Renal cortex interstitium (tissue), 11 donors: ENCODE measurements around the gene PMVK. TPM values are rescaled to one million over a fixed set of nuclear protein-coding genes. Genes with fewer than 3 reads are reported as not detected.
"Not testable (repeated sequence)": the region's sequence is repeated elsewhere in the genome, so short reads cannot be mapped to it uniquely, and the experiment has no call there.

Source experiments
- DNase-seq, 11 donors: peaks; one replicate each; pipeline ENCODE4 v3.0.0-alpha.2; 2013; ENCODE audit warnings: low read depth in 9 of 11, low spot score in 4 of 11; ENCODE audit errors: extremely low read depth in 1 of 11
- polyA plus RNA-seq, 3 donors: library from polyadenylated mRNA; unstranded; fragments of 120-200 nt; gene quantifications; one replicate each; pipeline ENCODE4 v1.2.1, GENCODE V29; 2013; ENCODE audit not compliant: insufficient read length in 3 of 3

PMVK gene
- polyA plus RNA-seq, 3 donors = 37.9 to 48.3 (median 40.7) TPM

DNA sequence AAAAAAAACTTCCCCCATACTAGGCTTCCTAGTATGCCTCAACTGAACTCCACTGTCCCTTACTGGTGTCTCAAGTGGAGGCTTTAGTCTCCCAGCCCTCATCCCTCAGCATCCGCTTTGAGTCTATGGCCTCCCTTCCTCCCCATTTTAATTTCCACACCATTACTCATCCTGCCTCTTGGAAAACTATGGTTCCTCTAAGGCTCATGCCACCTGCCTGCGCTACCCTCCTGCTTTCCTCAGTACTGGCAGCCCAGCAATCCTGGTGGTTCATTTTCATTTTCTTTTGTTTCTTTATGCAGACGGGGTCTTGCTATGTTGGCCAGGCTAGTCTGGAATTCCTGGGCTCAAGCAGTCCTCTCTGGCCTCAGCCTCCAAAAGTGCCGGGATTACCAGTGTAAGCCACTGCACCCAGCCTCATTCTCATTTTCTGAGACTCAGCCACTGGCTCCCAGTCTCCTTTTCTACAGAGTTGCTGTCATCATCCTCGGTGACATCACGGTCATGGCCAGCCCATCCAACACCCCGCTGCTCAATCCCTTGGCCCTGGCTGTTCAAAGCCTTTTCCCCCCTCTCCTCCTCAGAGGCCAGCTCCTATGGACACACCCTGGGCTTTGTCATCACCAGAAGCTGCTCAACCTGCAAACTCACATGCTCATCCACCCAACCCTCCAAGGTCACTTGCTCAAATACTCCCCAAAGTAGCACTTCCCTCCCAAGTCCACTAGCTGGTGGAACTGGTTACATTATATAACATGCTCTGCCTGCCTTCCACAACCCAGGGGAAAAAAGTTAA is 2.3 kb upstream of the PMVK start:
- DNase-seq = no peak

- DNase-seq = no peak
These were observed 1.5 kb upstream of the PMVK start for GRCh38 chr1:154937988-154938386.

DNA sequence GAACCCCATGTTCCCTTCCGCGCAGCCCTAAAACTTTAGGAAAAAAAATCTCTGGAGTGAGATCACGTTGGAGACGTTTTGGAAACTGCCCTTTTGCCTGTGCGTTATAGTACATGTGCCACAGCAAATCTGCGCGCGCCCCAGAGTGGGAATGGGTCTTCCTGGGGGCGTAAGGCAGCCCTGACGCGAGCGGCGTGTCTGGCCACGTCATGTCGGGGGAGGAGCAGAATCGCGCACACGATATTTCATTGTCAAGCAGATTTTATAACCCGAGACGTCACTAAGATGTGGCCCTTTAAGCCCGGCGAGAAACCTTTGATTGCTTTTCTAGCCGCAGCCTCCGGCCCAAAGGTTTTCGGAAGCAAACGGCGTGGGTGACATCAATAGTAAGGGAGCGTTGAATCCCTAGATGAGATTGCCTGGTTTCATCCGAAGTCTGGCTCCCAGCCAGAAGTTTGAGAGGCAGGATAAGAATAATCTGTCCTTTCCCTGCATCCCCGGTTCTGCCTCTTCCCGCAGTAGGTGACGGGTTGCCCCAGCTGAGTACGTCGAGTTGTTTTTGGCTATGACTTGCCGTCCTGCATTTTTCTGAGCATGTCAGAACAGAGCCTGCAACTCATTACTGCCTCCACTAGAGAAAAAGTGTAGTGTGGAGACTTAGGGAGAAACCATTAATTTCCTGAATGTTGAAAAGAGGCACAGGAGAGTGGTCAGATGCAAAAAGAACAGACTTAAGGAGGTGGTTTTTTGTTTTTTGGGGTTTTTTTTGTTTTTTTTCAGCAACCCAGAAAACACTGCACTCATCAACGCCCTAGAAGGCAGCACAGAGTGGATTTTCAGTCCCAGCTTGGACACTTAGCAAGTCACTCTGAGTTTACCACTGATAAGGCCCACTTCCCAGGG is 817 bp upstream of the PMVK start:
- DNase-seq = peak; percentile 87 to 99 (median 92)

DNA sequence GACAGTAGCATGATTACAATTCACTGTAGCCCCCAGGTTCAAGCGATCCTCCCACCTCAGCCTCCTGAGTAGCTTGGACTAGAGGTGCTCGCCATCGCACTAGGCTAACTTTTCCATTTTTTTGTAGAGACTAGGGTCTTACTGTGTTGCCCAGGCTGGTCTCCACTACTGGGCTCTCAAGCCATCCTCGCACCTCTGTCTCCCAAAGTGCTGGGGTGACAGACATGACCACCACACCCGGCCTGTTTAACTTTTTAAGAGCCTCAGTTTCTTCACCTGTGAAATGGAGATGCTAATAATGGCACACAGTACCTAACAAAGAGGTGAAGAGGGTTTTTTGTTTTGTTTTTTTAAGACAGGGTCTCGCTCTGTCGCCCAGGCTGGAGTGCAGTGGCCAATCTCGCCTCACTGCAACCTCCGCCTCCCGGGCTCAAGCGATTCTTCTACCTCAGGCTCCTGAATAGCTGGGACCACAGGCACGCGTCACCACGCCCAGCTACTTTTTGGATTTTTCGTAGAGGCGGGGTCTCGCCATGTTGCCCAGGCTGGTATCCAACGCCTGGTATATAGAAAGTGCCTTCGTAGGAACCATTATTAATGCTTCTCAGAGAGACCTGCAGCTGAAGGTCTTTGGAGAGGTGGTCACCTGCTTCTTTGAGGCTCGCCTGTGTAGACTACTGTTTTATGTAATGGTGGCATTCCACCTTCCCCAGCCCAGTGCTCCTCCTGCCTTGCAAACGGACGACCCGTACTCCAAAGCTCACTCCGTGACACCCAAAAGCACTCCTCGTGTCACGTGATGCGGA is 567 bp downstream of the PMVK start:
- no peak for DNase-seq

- no peak for DNase-seq
These were observed 2.1 kb downstream of the PMVK start for GRCh38 chr1:154934358-154934948.

GRCh38 chr1:154931940-154932487 is 4.5 kb downstream of the PMVK start:
- no peak for DNase-seq

GRCh38 chr1:154926201-154926600 is 10.3 kb downstream of the PMVK start:
- no peak for DNase-seq

GRCh38 chr1:154925335-154926170 is 11.0 kb downstream of the PMVK start:
- DNase-seq = no peak

DNA sequence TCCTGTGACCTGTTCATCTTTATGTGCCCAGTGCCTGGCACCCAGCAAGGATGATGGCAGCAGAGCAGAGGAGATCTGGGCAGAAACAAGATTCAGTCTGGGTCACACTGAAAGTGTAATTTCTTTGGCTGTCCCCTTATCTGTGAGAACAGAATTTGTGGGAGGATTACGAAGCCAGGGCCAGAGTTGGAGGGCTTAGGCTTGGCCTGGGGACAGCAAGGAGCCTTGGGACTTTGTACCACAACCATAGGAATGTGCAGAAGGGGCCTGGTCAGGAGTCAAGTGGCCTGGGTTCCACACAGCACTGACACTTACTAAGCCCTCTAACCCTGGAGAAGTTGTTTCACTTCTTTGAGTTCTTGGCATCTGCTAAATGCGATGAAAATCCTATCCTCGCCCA is 12.8 kb downstream of the PMVK start:
- DNase-seq = no peak

GRCh38 chr1:154913273-154913672 is 23.2 kb downstream of the PMVK start:
- DNase-seq = no peak

DNA sequence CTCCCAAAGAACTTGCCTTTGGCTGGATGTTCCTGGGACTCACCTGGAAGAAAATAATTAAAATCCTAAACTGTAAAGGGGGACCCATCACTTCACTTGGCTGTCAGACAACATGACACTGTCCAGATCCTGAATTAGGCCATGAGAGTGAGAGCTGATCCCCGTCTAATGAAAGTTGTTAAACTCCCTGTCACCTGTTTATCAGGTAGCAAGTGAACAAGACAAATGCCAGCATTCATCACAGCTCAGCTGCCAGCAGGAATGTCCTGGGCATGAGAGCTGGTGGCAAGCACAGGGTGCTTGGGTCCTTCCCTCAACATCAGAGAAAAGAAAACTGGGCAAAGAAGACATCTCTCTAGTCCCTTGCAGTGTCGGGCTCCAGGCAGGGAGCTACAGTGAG is 23.8 kb downstream of the PMVK start:
- no peak for DNase-seq

DNA sequence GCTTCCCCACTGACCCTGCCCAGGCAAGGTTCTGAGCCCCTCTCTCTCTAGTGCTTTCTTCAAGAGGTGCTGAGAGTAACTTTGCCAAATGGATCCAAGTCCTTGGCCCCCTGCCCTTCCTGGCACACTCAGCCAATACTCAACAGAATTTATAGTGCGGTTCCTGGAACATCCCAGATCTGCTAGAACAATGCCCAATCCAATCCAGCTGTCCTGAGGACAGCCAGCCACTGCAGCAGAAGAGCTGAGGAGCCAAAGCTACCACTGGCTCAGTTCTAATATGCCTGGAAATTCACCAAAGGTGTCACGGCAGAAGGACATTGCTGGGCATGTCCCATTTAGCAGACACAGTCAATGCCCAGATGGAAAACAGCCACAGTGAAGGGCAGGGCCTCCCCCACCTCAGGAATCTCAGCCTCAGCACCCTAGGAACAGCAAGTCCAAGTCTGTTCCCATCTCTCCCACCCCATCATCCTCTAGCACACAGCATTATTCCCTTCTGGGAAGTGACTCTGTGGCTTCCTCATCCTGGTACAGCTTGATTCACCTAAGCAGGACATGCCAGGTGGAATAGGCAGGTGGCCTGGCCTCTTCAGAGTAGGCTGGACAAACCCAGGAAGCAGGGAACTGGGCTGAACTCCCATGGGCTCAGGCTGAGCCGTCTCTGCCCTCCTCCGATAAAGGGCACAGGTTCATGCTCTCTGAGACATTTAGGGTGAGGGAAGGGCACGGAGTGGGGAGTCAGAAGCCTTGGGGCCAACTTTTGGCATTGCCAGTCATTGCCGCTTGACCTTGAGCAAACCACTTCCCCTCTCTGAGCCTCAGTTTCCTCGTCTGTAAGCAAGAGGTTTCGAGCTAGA is 24.6 kb downstream of the PMVK start:
- no peak for DNase-seq

DNA sequence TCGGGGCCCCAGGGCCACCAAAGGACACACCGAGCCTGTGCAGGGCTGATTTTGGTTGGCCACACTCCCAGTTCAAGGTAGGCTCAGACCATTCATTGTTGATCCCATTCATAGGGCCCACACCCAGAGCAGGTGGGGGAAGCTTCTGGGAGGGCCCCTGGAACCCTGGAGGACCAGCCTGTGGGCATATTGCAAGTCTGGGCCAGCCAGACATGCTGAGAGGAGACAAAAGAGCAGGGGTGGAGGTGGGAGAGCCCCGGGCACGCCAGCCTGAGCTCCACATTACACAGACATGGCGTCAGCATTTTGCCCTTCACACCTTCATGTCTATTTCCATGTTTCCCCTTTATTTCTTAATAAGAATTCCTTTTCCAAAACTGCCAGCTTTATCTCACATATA is 25.7 kb downstream of the PMVK start:
- DNase-seq = no peak

- no peak for DNase-seq
These were observed 27.6 kb downstream of the PMVK start for GRCh38 chr1:154908937-154909336.

DNA sequence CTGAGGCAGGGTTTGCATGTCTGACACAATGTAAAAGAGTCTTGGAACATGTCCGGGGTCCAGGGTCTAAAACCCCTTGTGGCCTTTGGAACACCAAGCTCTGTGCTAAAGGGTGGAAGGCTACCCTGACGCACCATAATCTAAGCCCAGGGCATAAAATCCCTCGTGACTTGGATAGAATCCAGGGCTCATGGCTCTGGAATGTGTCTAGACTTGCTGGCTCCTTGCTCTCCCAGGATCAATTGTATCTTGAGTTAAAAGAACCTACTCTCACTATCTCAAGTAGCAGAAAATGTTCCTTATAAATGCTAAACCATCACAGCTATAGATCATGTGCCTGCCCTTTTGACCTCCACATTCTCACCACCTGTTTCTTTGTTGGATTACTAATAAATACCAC is 28.4 kb downstream of the PMVK start:
- DNase-seq = not testable (repeated sequence)

GRCh38 chr1:154906621-154907081 is 29.9 kb downstream of the PMVK start:
- DNase-seq = no peak
